CD14-positive monocyte (primary cell): ENCODE measurements around the gene TMEM179. TPM values are rescaled to one million over a fixed set of nuclear protein-coding genes. Genes with fewer than 3 reads are reported as not detected.

Experiments used
- DNase-seq, 3 donors: peaks; one replicate each; pipeline ENCODE4 v3.0.0-alpha.2; 2011 to 2022
- H2AFZ ChIP-seq: 2 replicates; pipeline ENCODE4 v1.6.0; 2012; ENCODE audit warnings: mild to moderate bottlenecking, low read depth, low read length, inconsistent platforms; ENCODE audit not compliant: insufficient read depth, poor library complexity, severe bottlenecking
- H3K27ac ChIP-seq, 2 donors: 1 replicate in 1 of 2; 2 replicates in 1 of 2; pipeline ENCODE4 v1.5.1; 2012 to 2013; ENCODE audit warnings: low read length in 2 of 2, control low read depth in 1 of 2, inconsistent platforms in 1 of 2, low read depth in 1 of 2, mild to moderate bottlenecking in 1 of 2
- H3K27me3 ChIP-seq, 2 donors: one replicate each; pipeline versions ENCODE4 v1.6.0 to v1.6.1; 2011 to 2013; ENCODE audit warnings: low read length in 2 of 2; ENCODE audit not compliant: control insufficient read depth in 2 of 2, insufficient read depth in 2 of 2
- H3K36me3 ChIP-seq, 2 donors: replicated peaks in 1 of 2; 1 replicate in 1 of 2; 2 replicates in 1 of 2; pipeline versions ENCODE4 v1.5.1 to v1.6.1; 2012 to 2013; ENCODE audit warnings: low read length in 2 of 2, control low read depth in 1 of 2, inconsistent platforms in 1 of 2, mild to moderate bottlenecking in 1 of 2; ENCODE audit not compliant: insufficient read depth in 2 of 2, control insufficient read depth in 1 of 2
- H3K4me1 ChIP-seq, 2 donors: 1 replicate in 1 of 2; 2 replicates in 1 of 2; pipeline versions ENCODE4 v1.5.1 to v1.6.1; 2012 to 2013; ENCODE audit warnings: low read length in 2 of 2, control low read depth in 1 of 2, inconsistent platforms in 1 of 2, mild to moderate bottlenecking in 1 of 2, moderate library complexity in 1 of 2; ENCODE audit not compliant: insufficient read depth in 2 of 2, control insufficient read depth in 1 of 2
- H3K4me2 ChIP-seq: replicated peaks from 2 replicates; pipeline ENCODE3; 2012; ENCODE audit warnings: low read length, moderate library complexity, mild to moderate bottlenecking; ENCODE audit not compliant: poor library complexity, severe bottlenecking; ENCODE audit errors: extremely low read depth
- H3K4me3 ChIP-seq, 3 experiments: fragments of 200-600 bp in 1 of 3; sonication (generic) in 1 of 3; replicated peaks in 1 of 3; 1 replicate in 2 of 3; 2 replicates in 1 of 3; pipeline ENCODE4 v1.5.1; 2011 to 2013; ENCODE audit warnings: low read length in 3 of 3, mild to moderate bottlenecking in 3 of 3, control low read depth in 2 of 3, low read depth in 2 of 3, inconsistent platforms in 1 of 3, moderate library complexity in 1 of 3
- H3K79me2 ChIP-seq: 2 replicates; pipeline ENCODE4 v1.6.0; 2012; ENCODE audit warnings: mild to moderate bottlenecking, control low read depth, inconsistent platforms, low read length, moderate library complexity; ENCODE audit not compliant: insufficient read depth
- H3K9ac ChIP-seq: 2 replicates; pipeline ENCODE4 v1.6.0; 2017; ENCODE audit warnings: low read length, mild to moderate bottlenecking; ENCODE audit not compliant: insufficient read depth, poor library complexity, severe bottlenecking
- H3K9me3 ChIP-seq, 2 donors: replicated peaks in 1 of 2; 1 replicate in 1 of 2; 2 replicates in 1 of 2; pipeline versions ENCODE4 v1.5.1 to v1.6.1; 2012 to 2013; ENCODE audit warnings: low read length in 2 of 2, control low read depth in 1 of 2; ENCODE audit not compliant: control insufficient read depth in 1 of 2, insufficient read depth in 1 of 2
- H4K20me1 ChIP-seq: 2 replicates; pipeline ENCODE4 v1.6.0; 2012; ENCODE audit warnings: mild to moderate bottlenecking, low read length, control low read depth, moderate library complexity; ENCODE audit not compliant: insufficient read depth
- H3K27ac Mint-ChIP-seq, 7 donors: one replicate each; pipeline ENCODE4 v1.8.0; 2020; ENCODE audit warnings: mild to moderate bottlenecking in 7 of 7, mixed read lengths in 7 of 7, moderate library complexity in 6 of 7, inconsistent platforms in 2 of 7
- H3K27me3 Mint-ChIP-seq, 3 donors: one replicate each; pipeline ENCODE4 v1.8.0; 2021 to 2022; ENCODE audit warnings: low read depth in 3 of 3, mild to moderate bottlenecking in 3 of 3, mixed read lengths in 3 of 3, moderate library complexity in 3 of 3, inconsistent platforms in 1 of 3
- H3K36me3 Mint-ChIP-seq, 2 donors: one replicate each; pipeline ENCODE4 v1.8.0; 2020; ENCODE audit warnings: mixed read lengths in 2 of 2, inconsistent platforms in 1 of 2, mild to moderate bottlenecking in 1 of 2
- H3K4me1 Mint-ChIP-seq: one replicate; pipeline ENCODE4 v1.8.0; 2020; ENCODE audit warnings: mild to moderate bottlenecking, mixed read lengths
- H3K4me3 Mint-ChIP-seq, 2 donors: one replicate each; pipeline ENCODE4 v1.8.0; 2020; ENCODE audit warnings: mild to moderate bottlenecking in 2 of 2, mixed read lengths in 2 of 2, moderate library complexity in 1 of 2
- H3K9me3 Mint-ChIP-seq, 7 donors: one replicate each; pipeline ENCODE4 v1.8.0; 2020 to 2022; ENCODE audit warnings: mixed read lengths in 7 of 7, mild to moderate bottlenecking in 6 of 7, moderate library complexity in 6 of 7, inconsistent platforms in 2 of 7
- CTCF ChIP-seq: fragments of 200-600 bp; IDR thresholded peaks from one replicate; pipeline ENCODE4 v1.8.0; 2022; ENCODE audit warnings: antibody characterized with exemption, mild to moderate bottlenecking
- WGBS: methylation state at CpG from one replicate; pipeline ENCODE4 v1.1.5; 2013; ENCODE audit warnings: missing lambda C conversion rate; ENCODE audit not compliant: insufficient coverage; 5-methylcytosine and 5-hydroxymethylcytosine counted together
- intact Hi-C, 2 donors: fragments of 100-400 bp; cut with micrococcal nuclease; formaldehyde crosslinking; loops; one replicate each; pipeline versions ENCODE4 v1.15.0 to v1.15.1; 2023
- polyA plus RNA-seq, 3 donors: library from polyadenylated mRNA; depleted of rRNA in 1 of 3; unstranded in 2 of 3; stranded (reverse) in 1 of 3; fragments of 300-500 nt in 2 of 3; fragments of >200 nt in 1 of 3; fragmentation: Illumina TruSeq in 2 of 3; gene quantifications; 1 replicate in 2 of 3; 2 replicates in 1 of 3; pipeline ENCODE4 v1.2.3, GENCODE V29; 2012 to 2021

Gene TMEM179
- polyA plus RNA-seq, 3 donors, result not detected

- Mint-ChIP-seq H3K4me3 (no peak overlapping the region), H3K27me3 (peaks cover 12 to 19% (median 14%) of the 10 kb centered on the region in 3 donors), H3K27ac (no peak overlapping the region), H3K4me1 (no peaks in the 10 kb centered on the region), H3K9me3 (peaks cover 0 to 3% (median 1%) of the 10 kb centered on the region in 7 donors), H3K36me3 (no peaks in the 10 kb centered on the region)
- TF ChIP-seq CTCF, result no peak
- intact Hi-C loops, result no loop called here
- Histone ChIP-seq H3K4me1 (no peaks in the 10 kb centered on the region), H3K27me3 (peaks cover 0 to under 1% of the 10 kb centered on the region in 2 donors), H3K9ac (no peak overlapping the region), H3K27ac (no peak overlapping the region), H3K9me3 (no peaks in the 10 kb centered on the region), H3K4me3 (no peak overlapping the region), H3K36me3 (no peaks in the 10 kb centered on the region), H4K20me1 (no peaks in the 10 kb centered on the region), H2AFZ (no peak overlapping the region), H3K4me2 (no peak overlapping the region), H3K79me2 (no peaks in the 10 kb centered on the region)
- DNase-seq, result no peak
- WGBS, result 25% methylated on average over 2 of the region's 8 CpGs
Observed at GRCh38 chr14:104611881-104612280, 7.3 kb upstream of the TMEM179 start.

DNA sequence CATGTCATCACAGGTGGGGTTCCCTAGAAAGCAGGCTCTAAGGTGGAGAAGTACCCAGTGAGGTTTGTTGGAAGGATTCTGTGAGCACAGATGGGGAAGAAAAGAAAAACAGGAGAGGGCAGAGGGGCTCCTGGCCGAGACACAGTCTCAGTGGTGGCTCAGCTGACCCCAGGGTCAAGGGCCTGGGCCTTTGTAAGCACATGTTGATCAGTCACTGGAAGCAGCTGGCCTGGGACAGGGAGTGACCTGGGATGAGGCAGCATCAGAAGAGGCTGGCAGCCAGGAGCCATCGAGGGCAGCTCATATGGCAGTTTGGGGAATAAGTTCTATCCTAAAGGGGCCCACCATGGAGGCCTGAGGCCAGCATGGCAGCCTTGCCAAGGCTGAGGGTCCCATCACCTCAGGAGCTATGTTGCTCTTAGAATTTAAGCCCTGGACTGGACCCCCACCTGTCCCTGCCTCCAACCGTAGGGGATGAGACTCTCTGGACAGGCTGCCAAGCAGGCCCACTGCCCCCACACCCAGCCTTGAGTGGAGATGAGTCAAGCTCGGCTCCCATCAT, 6.3 kb upstream of the TMEM179 start:
- Mint-ChIP-seq H3K9me3 (peaks cover 0 to 3% (median 1%) of the 10 kb centered on the region in 7 donors), H3K4me3 (no peak overlapping the region), H3K27ac (no peak overlapping the region), H3K36me3 (no peaks in the 10 kb centered on the region), H3K27me3 (peaks cover 12 to 27% (median 23%) of the 10 kb centered on the region in 3 donors), H3K4me1 (no peaks in the 10 kb centered on the region)
- Histone ChIP-seq H3K27ac (no peak overlapping the region), H3K9me3 (no peaks in the 10 kb centered on the region), H3K4me2 (no peak overlapping the region), H3K36me3 (no peaks in the 10 kb centered on the region), H3K4me3 (no peak overlapping the region), H3K79me2 (no peaks in the 10 kb centered on the region), H3K27me3 (peaks cover 0 to 6% of the 10 kb centered on the region in 2 donors), H3K4me1 (no peaks in the 10 kb centered on the region), H3K9ac (no peak overlapping the region), H4K20me1 (no peaks in the 10 kb centered on the region), H2AFZ (no peak overlapping the region)
- intact Hi-C loops, result no loop called here
- DNase-seq, result no peak
- no peak for TF ChIP-seq CTCF
- 85% methylated on average over 4 of the region's 4 CpGs for WGBS
